Suprapubic skin (tissue), 4 donors: ENCODE measurements around the gene PRRG1.

Experiments used
- POLR2A ChIP-seq, 2 donors: fragments of 450-650 bp; IDR thresholded peaks; one replicate each; pipeline ENCODE4 v1.6.1; 2017; ENCODE audit warnings: antibody characterized with exemption in 2 of 2, mild to moderate bottlenecking in 2 of 2, moderate library complexity in 2 of 2
- POLR2AphosphoS5 ChIP-seq, 3 donors: sonication (generic); formaldehyde crosslinking; IDR thresholded peaks; one replicate each; pipeline ENCODE4 v1.6.1; 2017; ENCODE audit warnings: antibody characterized with exemption in 3 of 3
- TF ChIP-seq, protein P1 (sequence below), 2 donors: fragments of 200-600 bp in 1 of 2; fragments of 450-650 bp in 1 of 2; sonication (generic) in 1 of 2; IDR thresholded peaks; one replicate each; pipeline ENCODE4 v1.5.1; 2016 to 2019; ENCODE audit warnings: antibody characterized with exemption in 2 of 2, mild to moderate bottlenecking in 1 of 2, moderate library complexity in 1 of 2

DNA sequence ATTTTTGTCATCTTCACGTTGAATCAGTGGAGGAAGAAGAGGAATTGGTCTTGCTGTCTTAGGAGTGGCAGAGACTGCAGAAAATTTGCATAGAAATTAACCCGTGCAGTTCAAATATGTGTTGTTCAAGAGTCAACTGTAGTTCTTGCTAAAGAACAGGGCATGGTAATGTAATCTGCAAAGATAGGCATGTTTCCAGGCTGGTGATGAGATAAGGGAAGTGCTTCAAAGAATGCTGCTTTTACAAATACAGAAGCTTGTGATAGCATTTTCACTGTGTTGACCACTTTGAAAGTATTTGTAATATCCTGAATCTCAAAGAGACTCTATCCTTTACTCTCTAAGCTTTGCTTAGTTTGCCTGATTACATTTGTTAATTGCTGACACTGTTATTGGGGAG, 60.1 kb downstream of the PRRG1 start:
- TF ChIP-seq, protein P1, sequence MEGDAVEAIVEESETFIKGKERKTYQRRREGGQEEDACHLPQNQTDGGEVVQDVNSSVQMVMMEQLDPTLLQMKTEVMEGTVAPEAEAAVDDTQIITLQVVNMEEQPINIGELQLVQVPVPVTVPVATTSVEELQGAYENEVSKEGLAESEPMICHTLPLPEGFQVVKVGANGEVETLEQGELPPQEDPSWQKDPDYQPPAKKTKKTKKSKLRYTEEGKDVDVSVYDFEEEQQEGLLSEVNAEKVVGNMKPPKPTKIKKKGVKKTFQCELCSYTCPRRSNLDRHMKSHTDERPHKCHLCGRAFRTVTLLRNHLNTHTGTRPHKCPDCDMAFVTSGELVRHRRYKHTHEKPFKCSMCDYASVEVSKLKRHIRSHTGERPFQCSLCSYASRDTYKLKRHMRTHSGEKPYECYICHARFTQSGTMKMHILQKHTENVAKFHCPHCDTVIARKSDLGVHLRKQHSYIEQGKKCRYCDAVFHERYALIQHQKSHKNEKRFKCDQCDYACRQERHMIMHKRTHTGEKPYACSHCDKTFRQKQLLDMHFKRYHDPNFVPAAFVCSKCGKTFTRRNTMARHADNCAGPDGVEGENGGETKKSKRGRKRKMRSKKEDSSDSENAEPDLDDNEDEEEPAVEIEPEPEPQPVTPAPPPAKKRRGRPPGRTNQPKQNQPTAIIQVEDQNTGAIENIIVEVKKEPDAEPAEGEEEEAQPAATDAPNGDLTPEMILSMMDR (IDR thresholded peaks at IDR 0.05): no peak
- TF ChIP-seq POLR2A (IDR thresholded peaks at IDR 0.05) (no peak), POLR2AphosphoS5 (IDR thresholded peaks at IDR 0.05) (no peak)
